HG03060 (cell line): ENCODE data around the gene C16orf95.

Experiments
- ATAC-seq: cut with Tn5 transposase; IDR thresholded peaks from one replicate; pipeline ENCODE4 v1.9.1; 2021; ENCODE audit warnings: low read depth, moderate number of reproducible peaks; ENCODE audit not compliant: unreplicated experiment

C16orf95 gene

GRCh38 chr16:87295661-87296531, 21.3 kb downstream of the C16orf95 start:
- ATAC-seq, result no peak

GRCh38 chr16:87295259-87295658, 21.9 kb downstream of the C16orf95 start:
- ATAC-seq, result no peak

- no peak for ATAC-seq
Measured at GRCh38 chr16:87293990-87294389, 23.2 kb downstream of the C16orf95 start.

GRCh38 chr16:87291944-87292343, 25.2 kb downstream of the C16orf95 start:
- no peak for ATAC-seq

- ATAC-seq, result no peak
Measured at GRCh38 chr16:87288753-87289362, 28.3 kb downstream of the C16orf95 start.

GRCh38 chr16:87286839-87287626, 30.2 kb downstream of the C16orf95 start:
- ATAC-seq, result no peak

- ATAC-seq, result no peak
Measured at GRCh38 chr16:87284183-87284582, 33.0 kb downstream of the C16orf95 start.

GRCh38 chr16:87279094-87279658, 38.0 kb downstream of the C16orf95 start:
- no peak for ATAC-seq

- no peak for ATAC-seq
Measured at GRCh38 chr16:87278191-87279093, 38.8 kb downstream of the C16orf95 start.

GRCh38 chr16:87276924-87277323, 40.3 kb downstream of the C16orf95 start:
- ATAC-seq, result no peak

GRCh38 chr16:87276091-87276701, 41.0 kb downstream of the C16orf95 start:
- no peak for ATAC-seq

GRCh38 chr16:87274794-87275193, 42.4 kb downstream of the C16orf95 start:
- no peak for ATAC-seq

GRCh38 chr16:87273471-87274030, 43.6 kb downstream of the C16orf95 start:
- ATAC-seq, result no peak

GRCh38 chr16:87271256-87271655, 45.9 kb downstream of the C16orf95 start:
- no peak for ATAC-seq

GRCh38 chr16:87267566-87267965, 49.6 kb downstream of the C16orf95 start:
- no peak for ATAC-seq

- no peak for ATAC-seq
Measured at GRCh38 chr16:87266846-87267245, 50.3 kb downstream of the C16orf95 start.

GRCh38 chr16:87265261-87265660, 51.9 kb downstream of the C16orf95 start:
- ATAC-seq, result no peak

GRCh38 chr16:87264634-87265033, 52.6 kb downstream of the C16orf95 start:
- no peak for ATAC-seq

- ATAC-seq, result no peak
Measured at GRCh38 chr16:87263418-87264052, 53.7 kb downstream of the C16orf95 start.
